HuH-7 (cell line): ENCODE results near the gene EXOC5.
"Not testable (repeated sequence)": the region's sequence is repeated elsewhere in the genome, so short reads cannot be mapped to it uniquely, and the experiment has no call there.

ENCODE experiments used
- DNase-seq: peaks from one replicate; pipeline ENCODE4 v3.0.0; 2011; ENCODE audit warnings: low spot score

EXOC5 gene

GRCh38 chr14:57258221-57258620 lies 10.5 kb downstream of the EXOC5 start:
- DNase-seq, result not testable (repeated sequence)

DNA sequence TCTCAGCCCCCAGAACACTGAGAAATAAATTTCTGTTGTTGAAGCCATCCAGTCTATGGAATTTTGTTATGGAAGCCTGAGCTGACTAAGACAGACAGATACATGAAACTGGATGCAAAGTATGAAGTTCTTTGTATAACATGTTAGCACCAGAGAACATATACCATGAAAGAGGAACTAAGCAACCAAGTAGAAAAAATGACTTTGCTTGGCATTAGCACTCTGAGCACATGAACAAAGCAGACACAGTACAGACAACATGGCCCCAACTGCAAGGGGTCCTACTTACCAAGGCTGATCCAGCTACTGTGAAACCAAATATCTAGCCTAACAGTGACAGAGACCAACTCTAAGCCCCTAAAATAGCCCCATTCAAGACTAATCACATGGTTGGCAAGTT lies 13.8 kb downstream of the EXOC5 start:
- DNase-seq, result no peak

GRCh38 chr14:57246933-57247657 lies 21.6 kb downstream of the EXOC5 start:
- DNase-seq, result no peak

GRCh38 chr14:57245941-57246340 lies 22.8 kb downstream of the EXOC5 start:
- no peak for DNase-seq

- no peak for DNase-seq
Measured at GRCh38 chr14:57244106-57244505, 24.6 kb downstream of the EXOC5 start.

DNA sequence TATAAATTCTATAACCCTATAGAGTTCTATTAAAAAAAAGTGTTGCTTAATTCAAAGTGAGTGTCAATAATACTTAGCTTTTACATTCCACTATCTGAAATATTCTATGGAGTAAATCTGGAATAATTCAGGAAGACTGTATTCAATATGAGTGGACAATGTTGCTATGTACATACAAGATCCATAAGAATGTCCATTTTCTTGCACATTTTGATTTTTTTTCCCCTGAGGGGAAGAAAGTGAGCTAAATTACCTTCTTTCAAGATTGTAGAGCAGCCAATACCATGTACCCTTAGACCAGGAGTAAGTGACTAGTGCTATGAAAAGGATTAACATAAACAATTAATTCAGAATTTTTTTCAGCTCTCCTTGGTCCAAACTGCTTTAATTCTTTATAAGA lies 25.4 kb downstream of the EXOC5 start:
- DNase-seq, result no peak

- DNase-seq, result not testable (repeated sequence)
Measured at GRCh38 chr14:57240115-57240514, 28.6 kb downstream of the EXOC5 start.

GRCh38 chr14:57232006-57232405 lies 36.7 kb downstream of the EXOC5 start:
- no peak for DNase-seq

DNA sequence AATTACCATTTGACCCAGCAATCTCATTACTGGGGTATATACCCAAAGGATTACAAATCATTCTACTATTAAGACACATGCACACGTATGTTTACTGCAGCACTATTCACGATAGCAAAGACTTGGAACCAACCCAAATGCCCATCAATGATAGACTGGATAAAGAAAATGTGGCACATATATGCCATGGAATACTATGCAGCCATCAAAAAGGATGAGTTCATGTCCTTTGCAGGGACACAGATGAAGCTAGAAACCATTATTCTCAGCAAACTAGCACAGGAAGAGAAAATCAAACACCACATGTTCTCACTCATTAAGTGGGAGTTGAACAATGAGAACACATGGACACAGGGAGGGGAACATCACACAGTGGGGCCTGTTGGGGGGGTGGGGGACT lies 40.4 kb downstream of the EXOC5 start:
- DNase-seq, result not testable (repeated sequence)

GRCh38 chr14:57227083-57227482 lies 41.6 kb downstream of the EXOC5 start:
- DNase-seq, result no peak

GRCh38 chr14:57221931-57222330 lies 46.8 kb downstream of the EXOC5 start:
- no peak for DNase-seq

DNA sequence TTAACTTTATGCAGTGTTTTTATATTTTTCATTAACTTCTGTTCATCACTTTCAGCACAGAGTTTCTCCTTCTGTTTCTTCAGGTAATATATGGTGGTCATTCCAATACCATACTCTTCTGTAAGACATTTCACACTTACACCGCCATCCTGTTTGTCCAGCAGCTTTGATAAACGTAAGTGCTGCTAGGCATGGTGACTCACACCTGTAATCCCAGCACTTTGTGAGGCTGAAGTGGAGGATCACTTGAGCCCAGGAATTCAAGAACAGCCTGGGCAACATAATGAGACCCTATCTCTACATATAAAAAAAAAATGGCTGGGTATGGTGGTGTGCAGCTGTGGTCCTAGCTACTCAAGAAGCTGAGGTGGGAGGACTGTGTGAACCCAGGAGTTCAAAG lies 55.8 kb downstream of the EXOC5 start:
- no peak for DNase-seq

DNA sequence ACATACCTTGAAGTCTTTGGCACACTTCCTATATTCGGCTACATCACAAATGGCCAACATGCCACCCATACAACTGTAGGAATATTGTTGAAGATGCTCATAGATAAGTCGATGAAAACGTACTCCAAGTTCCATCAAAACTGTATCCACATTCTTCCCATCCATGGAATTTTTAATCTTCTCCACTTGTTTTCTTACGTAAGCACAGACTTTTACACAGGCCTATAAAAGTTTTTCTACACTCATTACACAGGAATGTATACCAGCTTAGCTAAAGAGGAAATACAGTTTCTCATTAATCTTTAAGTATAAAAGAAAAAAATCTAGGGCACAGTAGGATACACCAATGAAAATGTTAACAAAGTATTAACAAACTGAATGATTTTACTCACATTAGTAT lies 59.1 kb downstream of the EXOC5 start:
- DNase-seq, result no peak

DNA sequence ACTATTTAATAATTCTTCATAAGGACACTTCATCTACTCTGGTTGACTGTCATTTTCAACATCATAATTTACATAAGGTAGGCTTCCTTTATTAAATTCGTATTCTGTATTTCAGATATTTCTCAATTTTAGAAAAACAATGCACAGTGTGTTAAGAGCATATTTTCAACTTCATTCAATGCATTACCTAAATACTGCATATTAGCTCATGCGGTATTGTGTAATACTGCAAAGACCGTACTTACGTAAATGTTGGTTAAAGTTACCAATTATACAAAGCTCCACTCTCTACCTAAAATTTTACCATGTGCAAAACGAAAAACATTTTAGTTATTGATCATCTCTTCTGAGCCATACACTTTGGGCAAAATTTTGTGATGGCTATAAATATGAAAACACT lies 62.8 kb downstream of the EXOC5 start:
- DNase-seq, result no peak

- not testable (repeated sequence) for DNase-seq
Measured at GRCh38 chr14:57202672-57203071, 66.0 kb downstream of the EXOC5 start.

GRCh38 chr14:57199921-57200320 lies 68.8 kb downstream of the EXOC5 start:
- no peak for DNase-seq

DNA sequence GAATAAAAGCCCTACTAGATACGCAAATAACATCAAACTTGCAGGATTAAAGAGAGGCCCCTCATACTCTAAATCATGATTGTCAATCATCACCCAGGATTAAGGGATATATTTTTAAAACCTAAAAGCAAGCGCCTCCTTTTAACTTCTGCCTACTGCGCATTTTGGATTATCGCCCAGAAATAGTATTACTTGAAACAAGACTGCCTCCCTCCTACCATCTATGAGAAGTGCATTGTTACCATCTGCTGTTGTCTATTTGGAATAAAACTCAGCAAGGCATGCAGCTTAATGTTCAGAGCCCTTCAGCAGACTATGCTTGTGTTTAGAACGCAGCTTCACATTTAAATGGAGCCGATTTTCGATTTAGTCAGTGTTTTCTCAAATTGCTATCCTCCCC lies 79.6 kb downstream of the EXOC5 start:
- DNase-seq, result no peak

DNA sequence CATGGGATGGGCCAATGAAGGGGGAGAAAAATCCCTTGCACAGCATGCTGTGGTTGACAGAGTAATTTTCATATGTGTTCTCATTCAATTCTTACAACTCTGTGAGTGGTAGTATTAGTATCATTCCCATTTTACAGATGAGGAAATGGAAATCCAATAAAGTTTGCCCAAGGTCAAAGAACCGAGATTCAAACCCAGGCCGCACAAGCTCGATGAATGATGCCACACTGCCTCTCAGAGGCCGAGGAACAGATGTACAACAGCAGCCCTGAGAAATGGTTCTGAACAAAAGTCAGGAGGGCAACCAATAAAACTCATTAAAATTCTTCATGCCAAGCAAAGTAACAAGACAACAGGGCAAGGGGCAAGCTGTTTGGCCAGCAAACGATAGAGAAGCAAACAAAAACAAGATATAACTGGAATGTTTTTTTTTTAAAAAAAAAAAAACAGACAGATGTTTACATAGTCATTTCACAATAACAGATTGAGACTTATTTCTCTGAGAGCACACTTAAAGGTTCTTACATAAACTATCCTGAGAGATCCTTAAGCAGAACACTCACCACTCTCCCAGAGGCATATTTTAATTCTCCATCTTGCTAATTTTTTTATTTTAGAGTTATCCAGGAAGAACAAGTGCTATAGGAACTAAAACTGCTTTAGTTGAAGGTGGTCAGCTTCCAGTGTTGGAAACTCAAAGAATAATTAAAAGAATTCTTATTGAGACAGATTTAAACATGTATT lies 85.8 kb downstream of the EXOC5 start:
- DNase-seq, result peak; percentile 6

DNA sequence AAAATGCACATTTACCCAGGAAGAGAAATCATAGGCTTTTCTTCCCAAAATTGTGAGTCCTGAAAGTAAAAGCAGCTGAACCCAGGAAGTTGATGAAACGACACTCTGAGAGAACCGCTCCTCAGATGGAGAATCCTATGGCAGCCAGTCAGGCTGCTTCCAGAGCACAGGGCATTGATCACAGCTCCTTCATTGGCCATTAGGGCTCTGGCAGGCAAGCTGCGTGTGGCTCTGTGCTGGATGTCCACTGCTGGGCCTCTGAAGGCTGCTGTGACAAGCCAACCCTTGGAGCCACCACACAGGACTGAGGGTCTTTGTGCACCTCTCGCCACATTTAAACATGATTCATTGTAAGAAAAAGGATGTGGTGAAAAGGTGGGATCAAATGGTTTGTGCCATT lies 89.4 kb downstream of the EXOC5 start:
- no peak for DNase-seq

DNA sequence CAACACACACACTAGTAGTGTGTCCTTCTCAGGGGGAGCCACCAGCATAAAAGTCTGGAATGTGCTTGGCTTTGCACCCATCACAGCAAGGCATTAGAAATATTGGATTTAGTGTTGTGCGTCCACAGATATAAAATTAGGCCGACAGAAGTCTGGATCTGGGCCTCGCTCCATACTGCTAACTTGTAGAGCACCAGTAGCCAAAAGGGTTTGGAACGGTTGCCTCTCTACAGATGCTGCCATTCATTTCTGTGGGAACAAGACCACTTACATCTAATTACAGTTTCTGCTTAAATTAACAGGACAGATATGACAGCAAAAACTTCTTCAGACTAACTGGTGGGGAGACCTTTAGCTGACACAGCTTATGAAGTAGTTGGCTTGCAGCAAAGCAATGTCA lies 94.2 kb downstream of the EXOC5 start:
- DNase-seq, result no peak

DNA sequence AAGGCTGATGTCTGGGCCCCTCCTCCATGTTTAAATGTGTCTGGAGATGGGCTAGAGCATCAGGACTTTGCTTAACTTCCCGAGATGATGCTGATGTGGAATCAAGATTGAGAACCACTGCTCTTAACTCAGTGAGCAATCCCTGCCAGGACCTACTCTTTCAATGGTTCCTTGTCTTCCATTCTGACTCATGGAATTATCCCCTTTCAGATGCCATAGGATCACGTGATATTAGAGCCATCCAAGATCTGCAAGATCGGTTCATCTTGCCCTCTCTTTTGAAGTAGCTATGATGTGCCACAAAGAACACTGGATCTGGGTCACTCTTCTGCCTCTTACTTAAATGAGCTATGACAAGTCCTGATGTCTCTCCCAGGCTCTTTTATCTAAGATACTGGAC lies 96.8 kb downstream of the EXOC5 start:
- DNase-seq, result no peak

DNA sequence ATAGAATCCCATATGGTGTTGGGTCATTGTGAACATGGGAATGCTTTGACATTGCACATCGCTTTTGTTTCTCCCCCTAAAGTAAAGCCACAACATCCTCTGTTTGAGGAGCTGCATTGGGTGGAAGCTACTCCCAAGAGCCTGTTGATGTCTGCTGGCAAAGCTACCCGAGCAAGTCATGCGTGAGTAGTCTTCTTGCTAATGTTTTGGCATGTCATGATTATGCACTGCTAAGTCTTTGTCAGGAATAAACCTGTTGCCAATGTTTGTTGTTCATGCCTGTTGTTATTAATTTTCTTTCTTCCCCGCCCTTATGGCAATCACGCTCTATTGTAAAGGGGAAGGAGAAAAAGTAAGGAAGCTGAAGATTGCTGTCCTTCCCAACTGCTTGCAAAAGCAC lies 97.3 kb downstream of the EXOC5 start:
- DNase-seq, result no peak

DNA sequence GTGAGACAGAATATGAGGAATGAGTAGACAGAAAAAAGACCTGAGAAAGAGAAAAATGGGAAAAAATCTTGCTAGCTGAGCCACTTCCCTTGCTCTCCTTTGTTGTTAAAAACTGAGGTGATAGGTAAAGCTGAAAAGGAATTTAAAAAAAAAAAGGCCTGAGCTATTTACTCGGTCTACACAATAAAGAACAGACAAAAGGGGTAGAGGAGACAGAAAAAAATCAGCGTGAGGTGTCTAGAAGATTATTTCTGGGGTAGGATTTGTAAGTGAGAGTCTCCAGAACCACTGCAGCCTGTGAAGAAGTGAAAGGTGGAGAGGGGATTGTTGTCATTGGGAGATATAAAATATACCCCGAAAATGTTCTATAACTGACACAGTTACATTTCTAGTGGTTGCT lies 98.8 kb downstream of the EXOC5 start:
- no peak for DNase-seq
